Central memory CD4-positive, alpha-beta T cell (primary cell): ENCODE data around the gene MAP6.

Experiments
- DNase-seq: peaks from one replicate; pipeline ENCODE4 v3.0.0; 2022

MAP6 gene

GRCh38 chr11:75665990-75666389 is 2.8 kb downstream of the MAP6 start:
- no peak for DNase-seq

GRCh38 chr11:75665126-75665525 is 3.7 kb downstream of the MAP6 start:
- no peak for DNase-seq

DNA sequence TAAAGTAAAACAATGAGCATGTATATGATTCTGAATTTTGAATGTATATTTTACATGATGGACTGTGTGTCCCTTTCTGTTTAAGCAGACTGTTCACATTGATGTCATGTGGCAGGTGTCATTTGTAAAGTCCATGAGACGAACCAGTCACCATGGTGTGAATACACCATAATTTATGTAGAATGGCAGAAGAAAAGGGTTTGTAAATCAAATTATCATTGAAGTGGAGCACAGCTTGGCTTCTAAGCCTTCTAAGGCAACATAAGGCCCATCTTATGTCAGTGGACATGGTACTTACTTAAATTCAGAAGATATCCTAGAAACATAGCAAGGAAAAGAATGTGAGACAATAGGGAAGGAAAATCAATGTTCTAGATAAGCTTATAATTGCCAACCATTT is 4.4 kb downstream of the MAP6 start:
- DNase-seq: no peak

DNA sequence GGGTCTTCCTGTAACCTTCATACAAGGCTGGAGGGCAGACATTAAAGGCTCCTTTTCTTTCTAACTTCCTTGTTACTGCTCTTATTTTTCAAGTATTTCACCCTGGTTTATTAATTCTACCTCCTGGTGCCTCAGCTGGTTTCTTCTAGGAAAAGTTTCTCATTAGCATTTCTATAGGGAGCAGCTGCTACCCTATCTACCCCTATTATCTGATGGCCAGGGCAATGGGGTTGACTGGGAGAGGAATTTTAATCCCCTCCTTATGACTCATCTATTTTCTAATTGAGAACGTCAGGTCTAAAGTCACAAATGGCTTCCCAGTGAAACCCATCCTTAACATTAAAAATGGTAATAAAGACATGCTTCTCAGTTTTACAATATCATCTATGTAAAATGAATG is 5.0 kb downstream of the MAP6 start:
- no peak for DNase-seq

GRCh38 chr11:75659836-75660235 is 9.0 kb downstream of the MAP6 start:
- no peak for DNase-seq

DNA sequence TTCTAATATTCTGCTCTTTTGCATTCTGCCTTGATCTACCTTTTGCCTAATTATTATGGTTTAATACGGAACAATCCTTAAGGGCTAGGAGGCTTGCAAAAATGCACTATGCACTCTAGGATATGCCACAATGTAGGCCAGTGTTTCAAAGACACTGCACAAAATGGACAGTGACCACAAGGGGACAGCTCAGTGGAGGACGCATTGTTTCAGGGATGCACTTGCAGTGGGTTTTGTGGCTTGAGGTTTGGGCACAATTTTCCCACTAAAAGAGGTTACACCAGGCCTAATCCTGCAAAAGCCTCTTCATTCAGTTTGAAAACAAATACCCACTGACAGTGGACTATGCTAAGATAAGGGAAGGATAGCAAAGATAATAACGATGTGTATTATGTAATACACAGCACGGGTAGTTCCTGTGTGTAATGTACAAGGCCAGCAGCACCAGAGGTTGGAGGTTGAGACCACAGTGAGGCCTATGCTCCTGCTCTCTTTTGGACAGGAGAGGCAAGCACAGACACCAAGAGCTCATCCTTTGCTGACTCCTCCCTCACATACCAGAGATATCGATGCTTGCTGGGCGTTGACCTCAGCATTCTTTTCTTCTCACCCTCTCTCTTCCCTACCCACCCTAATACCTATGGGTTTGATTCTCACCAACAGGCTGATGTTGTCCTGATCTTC is 12.7 kb downstream of the MAP6 start:
- no peak for DNase-seq

DNA sequence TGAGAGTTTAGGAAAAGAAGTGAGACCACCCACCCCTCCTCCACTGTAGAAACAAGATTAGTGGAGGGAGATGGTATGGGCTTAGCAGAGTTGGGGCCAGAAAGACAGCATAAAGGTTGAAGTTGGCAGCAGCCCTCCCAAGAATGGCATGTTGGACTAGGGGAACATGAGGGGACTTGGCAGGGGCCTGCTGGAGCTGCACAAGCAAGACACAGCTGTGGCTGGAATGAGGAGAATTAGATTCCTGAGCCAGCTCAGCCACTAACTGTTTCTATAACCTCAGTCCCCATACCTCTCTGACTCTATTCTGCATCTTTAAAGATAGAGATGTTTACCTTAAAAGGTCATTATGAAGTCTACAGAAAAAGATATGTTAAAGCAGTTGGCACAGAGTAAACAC is 13.2 kb downstream of the MAP6 start:
- no peak for DNase-seq

DNA sequence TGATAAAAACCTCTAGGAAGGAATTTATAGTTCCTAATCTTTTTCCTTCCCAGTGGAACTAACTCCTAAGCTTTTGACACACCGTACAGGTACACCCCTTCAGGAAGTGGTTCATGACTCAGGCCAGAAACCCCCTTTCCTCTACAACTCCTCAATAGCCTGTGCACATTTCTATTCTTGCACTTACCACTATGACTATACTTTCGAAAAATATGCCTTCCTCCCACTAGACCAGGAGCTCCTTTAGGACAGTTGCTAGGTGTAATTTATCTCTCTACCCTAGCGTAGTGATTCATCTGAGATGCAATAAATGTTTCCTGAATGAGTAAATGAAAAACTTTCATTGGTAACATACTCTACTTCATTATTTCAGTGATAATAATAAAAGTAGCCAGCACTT is 14.5 kb downstream of the MAP6 start:
- DNase-seq: no peak

- DNase-seq: no peak
These were observed 15.3 kb downstream of the MAP6 start for GRCh38 chr11:75653532-75653931.

DNA sequence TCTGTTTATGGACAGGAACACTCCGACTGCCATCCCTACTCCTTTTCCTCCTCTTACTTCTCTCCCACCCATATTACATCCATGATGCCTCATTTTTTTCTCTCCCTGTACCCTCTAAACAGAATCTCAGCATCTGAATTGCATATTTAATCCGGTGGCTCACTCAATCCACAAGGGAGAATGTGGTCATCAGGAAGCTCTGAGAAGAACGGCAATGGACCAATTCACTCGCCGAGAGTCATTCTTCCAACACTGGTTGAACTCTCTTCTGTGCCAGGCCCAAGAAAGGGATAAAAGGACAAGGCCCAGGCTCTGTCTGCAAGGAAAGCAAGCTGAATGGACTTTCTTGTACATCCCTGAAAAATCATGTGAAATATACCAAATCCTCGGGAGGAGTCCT is 15.9 kb downstream of the MAP6 start:
- no peak for DNase-seq

- no peak for DNase-seq
These were observed 17.6 kb downstream of the MAP6 start for GRCh38 chr11:75651218-75651617.

DNA sequence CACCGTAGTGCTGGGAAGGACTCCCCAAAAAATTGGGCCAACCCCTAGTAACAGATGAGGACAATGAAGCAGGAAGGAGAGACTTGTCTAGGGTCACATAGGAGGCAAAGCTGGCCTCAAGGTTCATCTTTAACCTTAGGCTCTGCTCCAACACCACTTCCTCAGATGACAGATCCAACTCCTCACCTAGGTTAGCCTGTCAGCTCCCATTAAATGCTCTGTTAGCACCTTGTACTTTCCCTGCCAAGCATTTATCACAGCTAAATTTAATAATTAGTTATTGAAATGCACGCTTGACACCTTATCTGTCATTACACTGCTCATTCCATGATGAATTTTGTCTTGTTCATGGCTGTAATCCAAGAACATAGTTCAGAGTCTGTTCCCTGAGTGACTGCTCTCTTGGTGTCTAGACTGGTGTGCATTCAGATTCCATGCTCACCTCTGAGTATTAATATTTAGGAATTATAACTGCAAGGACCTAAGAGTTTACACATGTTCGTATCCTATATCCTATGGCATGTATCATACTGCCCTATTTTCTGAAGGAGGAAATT is 18.6 kb downstream of the MAP6 start:
- DNase-seq: no peak

GRCh38 chr11:75644946-75645345 is 23.9 kb downstream of the MAP6 start:
- no peak for DNase-seq

GRCh38 chr11:75644370-75644769 is 24.5 kb downstream of the MAP6 start:
- DNase-seq: no peak

DNA sequence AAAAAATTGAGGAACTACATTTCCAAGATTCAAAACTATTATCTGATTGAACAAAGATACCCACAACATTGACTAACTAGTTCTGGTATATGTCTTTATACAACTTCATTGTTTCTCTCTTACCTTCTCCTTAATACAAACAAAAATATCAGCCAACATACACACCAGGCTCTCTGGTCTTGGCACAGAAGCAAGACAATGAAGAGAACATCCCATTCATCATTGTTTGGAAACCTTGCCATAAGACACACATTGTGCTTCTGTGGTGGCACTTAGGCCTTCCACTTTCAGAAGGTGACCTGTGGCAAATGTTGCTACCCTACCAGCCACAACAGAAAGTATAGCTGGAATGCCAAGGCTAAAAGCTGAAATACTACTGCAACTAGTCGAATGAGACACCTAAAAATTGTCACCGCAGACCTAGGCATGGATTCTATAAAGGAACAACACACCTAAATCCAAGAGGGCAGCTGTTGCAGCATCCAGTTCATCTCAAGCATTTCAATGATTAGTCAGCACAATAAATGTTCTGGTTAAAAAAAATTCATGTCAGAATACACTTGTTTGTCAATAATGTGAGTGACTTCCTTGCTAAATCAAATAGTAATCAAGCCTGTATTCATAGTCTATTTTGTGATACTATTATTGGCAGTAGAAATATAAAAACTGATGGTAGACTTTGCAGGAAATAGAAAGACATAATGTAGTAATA is 26.3 kb downstream of the MAP6 start:
- no peak for DNase-seq

- no peak for DNase-seq
These were observed 29.1 kb downstream of the MAP6 start for GRCh38 chr11:75639762-75640181.

DNA sequence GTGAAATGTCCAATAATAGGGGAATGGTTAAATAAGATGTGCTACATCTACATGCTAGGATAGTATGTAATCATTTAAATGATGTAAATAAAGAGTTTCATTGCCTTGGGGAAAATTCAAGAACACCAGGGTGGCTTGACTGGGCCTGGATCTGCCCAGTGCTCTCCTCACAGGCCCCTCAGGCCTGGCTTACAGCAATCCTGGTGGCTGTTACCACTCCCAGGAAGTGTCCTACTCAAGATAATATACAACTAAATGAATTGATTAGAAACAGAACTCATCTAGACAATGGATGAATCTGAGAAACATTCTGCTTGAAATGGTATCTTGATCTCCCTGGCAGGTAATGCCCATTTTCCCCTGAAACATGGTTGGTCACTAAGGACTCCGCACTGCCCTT is 30.8 kb downstream of the MAP6 start:
- no peak for DNase-seq

- no peak for DNase-seq
These were observed 33.6 kb downstream of the MAP6 start for GRCh38 chr11:75635066-75635862.

DNA sequence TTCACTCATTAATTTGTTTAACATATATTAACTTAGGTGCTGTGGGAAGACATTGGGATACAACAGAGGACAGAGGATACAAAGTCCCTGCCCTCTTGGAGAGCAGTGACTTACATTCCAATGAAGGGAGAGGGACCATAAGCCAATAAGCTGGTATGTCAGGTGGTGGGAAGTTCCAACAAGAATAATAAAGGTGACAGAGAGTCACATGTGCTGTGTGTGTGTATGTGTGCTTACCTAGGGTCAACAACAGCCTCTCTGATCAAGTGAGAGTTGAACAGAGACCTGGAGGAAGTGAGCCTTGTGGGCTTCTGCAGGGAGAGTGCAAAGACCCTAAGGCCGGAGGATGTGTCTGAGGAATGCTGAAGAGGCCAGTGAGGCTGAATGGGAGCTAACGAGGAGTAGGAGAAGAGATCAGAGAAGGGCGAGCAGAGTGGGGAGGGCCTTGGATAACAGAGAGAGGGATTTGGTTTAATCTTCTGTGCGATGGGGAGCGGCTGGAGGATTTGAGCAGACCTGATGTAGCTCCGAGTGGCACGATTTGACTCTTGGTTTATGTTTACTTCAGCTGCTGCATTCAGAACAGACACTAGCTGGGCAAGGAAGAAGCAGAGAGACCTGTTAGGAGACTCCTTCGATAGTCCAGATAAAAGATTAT is 35.3 kb downstream of the MAP6 start:
- DNase-seq: no peak

DNA sequence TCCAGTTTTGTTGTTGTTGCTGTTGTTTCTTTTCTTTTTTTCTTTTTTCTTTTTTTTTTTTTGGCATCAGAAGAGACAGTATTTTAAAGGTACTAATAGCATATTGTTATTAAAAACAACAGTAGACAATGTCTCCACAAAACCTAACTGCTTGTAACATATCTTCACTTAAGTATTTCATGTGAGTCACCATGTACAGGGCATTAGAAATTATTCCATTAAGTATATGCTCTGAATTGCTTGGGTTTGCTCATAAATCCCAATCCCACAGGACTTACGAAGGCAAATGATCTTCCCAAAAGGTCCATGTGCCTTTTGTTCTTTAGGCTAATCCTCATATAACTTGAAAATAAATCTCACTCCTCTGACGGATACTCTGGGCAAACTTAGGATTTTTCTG is 35.9 kb downstream of the MAP6 start:
- DNase-seq: no peak

DNA sequence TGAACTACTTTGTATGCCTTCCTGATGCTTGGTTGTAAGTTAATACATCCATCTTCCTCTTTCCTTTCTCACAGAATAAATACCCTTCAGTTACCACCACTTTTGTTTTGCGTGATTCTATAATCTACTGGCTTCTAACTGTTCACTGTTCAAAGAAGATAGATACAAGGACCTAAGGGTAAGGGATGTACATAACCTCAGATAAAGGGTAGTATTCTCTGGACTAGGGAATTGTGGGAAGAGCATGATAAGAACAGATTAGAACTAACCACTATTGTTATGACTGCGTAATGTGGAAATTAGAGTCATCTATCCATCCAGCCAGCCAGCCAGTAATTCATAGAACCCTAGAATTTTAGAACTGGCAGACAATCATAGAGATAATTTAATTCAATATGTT is 36.4 kb downstream of the MAP6 start:
- DNase-seq: no peak

GRCh38 chr11:75631086-75631730 is 37.6 kb downstream of the MAP6 start:
- no peak for DNase-seq
